NCI-H774 (cell line): ENCODE results near the gene ITIH4.

Source experiments
- DNase-seq: peaks from one replicate; lab custom pipeline; 2025; lab: John Stamatoyannopoulos, UW

ITIH4 gene

GRCh38 chr3:52848617-52849016, 18.1 kb upstream of the ITIH4 start:
- no peak for DNase-seq

- DNase-seq = no peak
Measured at GRCh38 chr3:52847726-52848125, 17.3 kb upstream of the ITIH4 start.

- no peak for DNase-seq
Measured at GRCh38 chr3:52847241-52847640, 16.8 kb upstream of the ITIH4 start.

GRCh38 chr3:52846432-52846965, 16.0 kb upstream of the ITIH4 start:
- no peak for DNase-seq

DNA sequence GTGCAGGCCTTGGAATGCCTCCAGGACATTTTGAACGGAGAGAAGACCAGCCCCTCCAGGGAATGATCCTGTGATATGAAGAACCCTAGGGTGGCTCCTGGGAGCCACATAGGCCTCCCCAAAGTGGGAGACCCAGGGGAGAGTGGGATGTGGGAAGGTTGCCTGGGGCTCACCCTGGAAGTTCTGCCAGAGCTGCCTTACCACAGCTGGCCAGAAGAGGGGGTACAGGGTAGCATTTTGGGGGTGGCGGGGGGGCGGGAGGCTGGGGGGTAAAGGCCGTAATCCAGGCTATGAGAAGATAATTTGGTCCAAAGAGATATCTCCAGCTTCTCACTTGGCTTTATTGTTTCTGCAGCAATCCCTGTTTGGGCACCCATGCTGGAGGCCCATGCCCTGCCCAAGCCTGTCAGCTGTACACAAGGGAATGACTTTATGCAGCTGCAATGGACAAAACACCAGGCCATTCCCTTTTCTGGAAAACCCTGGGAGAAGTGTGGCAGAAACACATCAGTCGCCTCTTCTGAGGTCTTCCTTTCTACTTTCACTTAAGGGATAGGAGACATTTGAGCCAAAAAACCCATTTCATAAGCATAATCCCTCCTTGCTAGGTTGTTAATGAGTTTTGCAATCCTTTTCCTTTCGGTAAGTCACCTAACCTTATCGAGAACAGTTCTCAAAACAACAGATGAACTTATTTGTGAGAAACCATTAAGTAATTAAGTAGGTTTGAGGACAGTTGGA, 15.4 kb upstream of the ITIH4 start:
- no peak for DNase-seq

DNA sequence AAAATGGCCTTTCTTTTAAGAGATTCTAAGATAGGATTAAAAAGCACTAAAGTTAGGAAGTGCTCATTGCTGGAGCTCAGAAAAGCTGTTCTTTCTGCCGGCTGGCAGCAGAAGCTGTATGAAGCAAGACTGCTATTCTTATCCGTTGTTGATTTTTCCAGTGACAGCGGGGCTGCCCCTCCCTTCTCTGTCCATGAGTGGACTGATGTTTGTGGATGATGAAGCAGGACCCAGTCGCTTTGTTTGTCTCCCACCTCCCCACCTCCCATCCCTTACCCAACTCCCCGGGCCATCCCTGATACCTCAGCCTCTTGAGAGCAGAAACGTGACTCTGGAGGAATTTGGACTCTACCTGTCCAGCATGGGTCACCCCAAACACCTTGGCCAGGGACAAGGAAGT, 14.7 kb upstream of the ITIH4 start:
- DNase-seq = no peak

DNA sequence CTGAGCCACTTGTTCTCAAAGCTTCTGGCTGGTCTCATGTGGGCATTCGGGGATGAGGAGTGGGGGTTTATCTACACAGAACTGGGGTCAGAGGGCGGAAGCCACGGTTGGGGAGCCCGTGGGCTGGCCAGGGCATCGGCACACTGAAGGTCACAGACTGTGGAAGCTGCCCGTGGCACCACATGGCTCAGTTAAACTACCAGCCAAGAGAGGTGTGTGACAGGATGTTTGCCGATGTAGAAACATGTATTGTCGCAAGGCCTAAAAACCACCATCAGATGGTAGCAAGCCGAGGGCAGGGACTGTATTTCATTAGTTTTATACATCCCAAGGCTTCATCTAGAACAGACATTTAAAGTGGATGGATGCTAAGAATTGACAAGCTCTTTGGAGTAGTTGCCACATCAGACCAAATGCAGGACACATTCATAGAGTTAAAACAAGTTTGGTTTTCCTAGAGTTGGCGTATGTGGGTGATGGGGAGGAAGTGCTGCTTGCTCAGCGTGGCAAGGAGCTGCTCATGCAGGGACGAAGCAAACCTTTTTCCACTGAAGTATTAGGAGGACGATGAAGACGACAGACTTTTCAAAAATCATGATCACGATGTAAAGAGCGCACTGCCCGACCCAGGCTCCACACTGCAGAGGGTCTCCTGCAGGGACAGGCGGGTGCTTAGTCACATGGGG, 14.0 kb upstream of the ITIH4 start:
- no peak for DNase-seq

- DNase-seq = no peak
Measured at GRCh38 chr3:52843881-52844280, 13.4 kb upstream of the ITIH4 start.

- no peak for DNase-seq
Measured at GRCh38 chr3:52843108-52843865, 12.8 kb upstream of the ITIH4 start.

- no peak for DNase-seq
Measured at GRCh38 chr3:52842424-52842823, 12.0 kb upstream of the ITIH4 start.

DNA sequence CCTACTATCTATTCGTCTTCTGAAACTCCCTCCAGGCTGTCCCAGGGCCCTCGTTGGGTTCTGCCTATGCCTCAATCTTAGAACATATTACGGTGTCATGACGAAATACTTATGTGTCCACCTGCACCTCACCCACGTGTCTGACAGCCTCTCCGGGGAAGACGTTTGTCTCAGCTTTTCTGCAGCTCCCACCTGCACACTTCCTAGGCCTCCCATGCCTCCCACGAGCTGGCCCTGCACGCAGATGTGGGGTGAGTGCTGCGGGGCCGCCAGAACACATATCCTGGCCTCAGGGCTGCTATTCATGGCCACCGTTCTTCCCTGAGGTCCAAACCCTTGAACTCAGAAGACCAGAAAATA, 11.5 kb upstream of the ITIH4 start:
- no peak for DNase-seq

DNA sequence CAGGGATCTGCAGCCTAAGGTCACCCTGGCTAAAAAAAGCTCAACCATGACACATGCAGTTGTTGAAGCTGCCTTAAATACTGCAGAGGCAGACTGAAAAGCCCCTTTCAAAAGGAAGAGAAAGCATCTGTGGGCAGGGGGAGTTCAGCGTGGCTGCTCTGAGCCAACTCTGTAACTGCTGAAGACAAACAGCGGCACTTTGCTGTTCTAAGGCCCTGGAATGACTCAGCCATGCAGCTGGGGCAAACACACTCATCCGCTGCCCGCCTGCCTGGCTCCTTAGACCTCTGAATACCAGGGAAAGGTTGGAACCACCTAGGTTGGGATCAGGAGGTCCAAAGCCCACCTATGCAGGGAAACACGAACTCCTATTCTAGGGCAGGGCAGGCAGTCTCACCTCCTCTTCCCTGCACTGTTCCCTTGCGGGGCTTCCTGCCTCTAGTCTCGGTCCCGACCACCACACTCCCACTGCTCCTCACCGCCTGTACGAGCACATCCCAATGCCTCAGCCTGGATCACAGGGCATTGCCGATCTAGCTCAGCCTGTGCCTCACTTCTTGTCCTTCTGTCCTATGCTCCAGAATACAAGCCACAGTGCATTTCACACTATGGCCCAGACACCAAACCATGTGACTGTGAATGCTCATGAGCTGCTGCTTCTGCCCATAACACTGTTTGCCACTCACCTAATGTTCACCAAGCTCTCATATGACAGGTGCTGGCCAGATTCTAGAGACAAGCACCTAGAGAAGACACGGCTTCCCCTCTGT, 10.9 kb upstream of the ITIH4 start:
- no peak for DNase-seq

DNA sequence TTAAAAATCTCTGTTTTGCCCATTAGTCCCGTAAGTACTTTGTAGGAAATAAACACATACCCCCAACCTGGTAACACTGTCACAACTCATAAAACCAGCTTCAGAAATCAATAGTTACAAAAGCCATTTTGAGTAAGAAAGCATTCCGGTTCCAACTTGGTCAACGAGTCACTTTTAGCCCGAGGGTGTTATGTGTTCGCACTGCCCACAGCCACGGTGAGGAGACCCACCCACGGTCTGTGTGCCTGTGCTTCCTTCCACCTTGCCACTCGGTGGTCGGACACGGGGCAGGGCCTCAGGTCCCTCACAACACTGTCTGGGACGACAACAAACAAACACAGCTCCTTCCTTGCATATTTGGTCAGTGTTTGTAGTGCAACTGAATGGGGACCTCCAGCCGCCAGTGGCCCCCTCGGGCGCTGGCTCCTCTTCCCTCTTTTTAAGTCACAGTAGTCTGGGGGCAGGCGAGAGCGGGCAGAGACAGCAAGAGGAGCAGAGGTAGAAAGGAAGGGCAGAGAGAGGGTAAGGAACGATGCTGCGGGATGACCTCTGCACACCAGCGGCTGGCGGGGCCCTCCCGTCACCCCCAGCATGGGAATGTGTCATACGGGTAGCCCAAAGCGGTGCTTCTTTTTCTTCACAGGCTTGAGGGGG, 9.5 kb upstream of the ITIH4 start:
- DNase-seq = no peak

GRCh38 chr3:52839268-52839575, 8.8 kb upstream of the ITIH4 start:
- no peak for DNase-seq

- no peak for DNase-seq
Measured at GRCh38 chr3:52838561-52839267, 8.2 kb upstream of the ITIH4 start.

GRCh38 chr3:52836986-52837385, 6.5 kb upstream of the ITIH4 start:
- DNase-seq = no peak

DNA sequence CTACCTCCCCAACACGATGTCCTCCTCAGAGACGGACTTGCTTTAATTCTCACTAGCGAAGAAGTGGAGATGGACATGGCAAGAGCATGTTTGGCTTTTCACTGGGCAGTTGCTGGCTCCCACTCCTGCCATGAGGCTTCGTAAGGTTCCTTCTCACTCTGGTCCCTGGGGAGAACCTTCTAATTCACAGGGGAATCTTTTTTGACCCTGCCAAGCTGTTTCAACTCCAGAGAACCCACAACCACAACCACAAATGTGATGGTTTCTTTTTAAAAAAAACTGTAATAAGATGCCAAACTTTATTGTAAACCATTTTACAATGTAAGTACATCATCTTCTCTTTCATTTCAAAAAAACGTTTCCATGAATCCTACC, 6.0 kb upstream of the ITIH4 start:
- DNase-seq = no peak

- no peak for DNase-seq
Measured at GRCh38 chr3:52835766-52836470, 5.4 kb upstream of the ITIH4 start.

DNA sequence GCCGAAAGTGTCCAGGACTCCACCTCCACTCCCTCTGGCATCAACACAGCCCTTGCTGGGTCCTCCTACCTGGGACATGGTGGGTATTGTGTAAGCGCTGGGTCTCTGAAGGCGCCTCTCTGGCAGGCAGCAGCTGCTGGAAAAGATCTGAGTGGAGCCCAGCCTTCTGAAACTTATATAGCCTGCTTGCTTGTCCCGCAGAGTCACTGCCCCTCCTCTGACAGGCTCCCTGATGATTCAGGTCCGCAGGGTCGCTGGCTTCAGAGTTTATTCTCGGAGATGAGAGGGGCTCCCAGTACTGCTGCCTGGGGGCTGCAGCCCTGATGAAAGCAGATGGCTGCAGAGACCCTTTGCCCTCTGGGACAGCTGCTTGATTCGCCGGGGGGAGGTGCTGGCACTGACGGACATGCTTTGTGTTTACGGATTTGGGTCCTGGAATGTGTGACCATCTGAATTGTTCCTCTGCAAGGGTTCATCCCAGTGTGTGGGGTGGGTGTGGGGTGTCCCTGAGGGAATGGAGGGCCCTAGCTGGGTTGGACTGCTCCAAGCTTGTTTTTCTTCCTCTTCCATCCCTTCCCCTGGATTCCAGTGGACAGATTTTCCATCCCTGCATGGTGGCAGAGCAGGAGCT, 4.5 kb upstream of the ITIH4 start, which contains the start of gene MUSTN1:
TSS of gene MUSTN1 (minus strand) at position 149 of the 631 bp plus-strand sequence. CDS start at position 78, 71 bp downstream.
- no peak for DNase-seq

DNA sequence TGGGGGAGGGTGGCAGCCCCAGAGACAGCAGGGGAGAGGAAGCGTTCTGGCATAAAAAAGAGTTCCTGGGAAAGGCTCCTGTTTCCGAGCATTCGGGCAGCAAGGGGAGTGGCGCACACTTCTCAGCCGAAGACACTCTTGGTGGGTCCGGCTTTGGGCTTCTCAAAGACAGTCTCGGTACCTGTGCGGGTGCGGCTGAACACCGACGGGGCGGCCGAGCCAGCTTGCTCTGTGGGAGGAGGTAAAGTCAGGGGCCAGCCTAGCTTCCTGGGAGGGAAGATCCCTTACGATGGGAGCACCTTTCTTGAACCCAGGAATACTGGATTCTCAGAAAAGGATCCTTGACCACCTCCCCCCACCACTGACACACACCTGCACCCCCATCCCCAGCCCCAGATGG, 2.7 kb upstream of the ITIH4 start:
- DNase-seq = no peak
